Mucosa of rectum (tissue), 2 donors: ENCODE measurements around the gene AP2M1.
"Not testable (repeated sequence)": the region's sequence is repeated elsewhere in the genome, so short reads cannot be mapped to it uniquely, and the experiment has no call there.

Experiments used
- H3K27ac ChIP-seq, 2 donors: one replicate each; pipeline ENCODE4 v1.7.0; 2013; ENCODE audit warnings: inconsistent platforms in 2 of 2, low read depth in 2 of 2, low read length in 2 of 2
- H3K27me3 ChIP-seq, 2 donors: one replicate each; pipeline ENCODE4 v1.7.0; 2013; ENCODE audit warnings: low read length in 2 of 2; ENCODE audit not compliant: control insufficient read depth in 2 of 2, insufficient read depth in 2 of 2
- H3K36me3 ChIP-seq, 2 donors: one replicate each; pipeline ENCODE4 v1.7.0; 2013; ENCODE audit warnings: low read length in 2 of 2; ENCODE audit not compliant: control insufficient read depth in 2 of 2, insufficient read depth in 2 of 2
- H3K4me1 ChIP-seq, 2 donors: one replicate each; pipeline ENCODE4 v1.7.0; 2013; ENCODE audit warnings: low read length in 2 of 2, mild to moderate bottlenecking in 1 of 2; ENCODE audit not compliant: control insufficient read depth in 2 of 2, insufficient read depth in 2 of 2
- H3K4me3 ChIP-seq, 2 donors: one replicate each; pipeline ENCODE4 v1.7.0; 2013; ENCODE audit warnings: low read length in 2 of 2
- H3K9ac ChIP-seq, 2 donors: one replicate each; pipeline ENCODE4 v1.7.0; 2013; ENCODE audit warnings: low read length in 2 of 2, low read depth in 1 of 2, mild to moderate bottlenecking in 1 of 2
- H3K9me3 ChIP-seq, 2 donors: one replicate each; pipeline ENCODE4 v1.7.0; 2013; ENCODE audit warnings: low read length in 2 of 2; ENCODE audit not compliant: control insufficient read depth in 2 of 2
- donor health status: healthy.
- donor health status: Normal muscosa, but diverticular disease.

The AP2M1 gene

GRCh38 chr3:184155644-184156521 lies 18.8 kb upstream of the AP2M1 start:
- Histone ChIP-seq H3K9me3 (no peaks in the 10 kb centered on the region), H3K27me3 (no peaks in the 10 kb centered on the region), H3K9ac (peak overlapping the region; percentile 78 to 91), H3K36me3 (no peaks in the 10 kb centered on the region), H3K4me3 (peak overlapping the region; percentile 93 to 97), H3K4me1 (peaks cover 22 to 25% of the 10 kb centered on the region in 2 donors), H3K27ac (peak overlapping the region; percentile 82 to 84)

- Histone ChIP-seq H3K4me3 (peak overlapping the region; percentile 93 to 97), H3K36me3 (peaks cover 0 to under 1% of the 10 kb centered on the region in 2 donors), H3K9me3 (no peaks in the 10 kb centered on the region), H3K9ac (peak overlapping the region; percentile 78 to 91), H3K4me1 (peaks cover 22 to 25% of the 10 kb centered on the region in 2 donors), H3K27me3 (no peaks in the 10 kb centered on the region), H3K27ac (peak overlapping the region; percentile 82 to 84)
These were observed 18.1 kb upstream of the AP2M1 start for GRCh38 chr3:184156522-184156955.

GRCh38 chr3:184157206-184157605 lies 17.4 kb upstream of the AP2M1 start:
- Histone ChIP-seq H3K4me1 (peaks cover 22 to 25% of the 10 kb centered on the region in 2 donors), H3K27ac (peak overlapping the region in 1 of 2 donors; percentile 84), H3K4me3 (peak overlapping the region; percentile 93 to 97), H3K36me3 (peaks cover 0 to 3% of the 10 kb centered on the region in 2 donors), H3K27me3 (no peaks in the 10 kb centered on the region), H3K9me3 (no peaks in the 10 kb centered on the region), H3K9ac (peak overlapping the region; percentile 78 to 91)

GRCh38 chr3:184158404-184158803 lies 16.3 kb upstream of the AP2M1 start:
- Histone ChIP-seq H3K9me3 (no peaks in the 10 kb centered on the region), H3K27ac (no peak overlapping the region), H3K4me3 (no peak overlapping the region), H3K4me1 (peaks cover 22 to 25% of the 10 kb centered on the region in 2 donors), H3K27me3 (no peaks in the 10 kb centered on the region), H3K9ac (no peak overlapping the region), H3K36me3 (peaks cover 1 to 5% of the 10 kb centered on the region in 2 donors)

- no peaks in the 10 kb centered on the region for H3K9me3 ChIP-seq
- no peak overlapping the region for H3K4me3 ChIP-seq
- H3K27ac ChIP-seq, result peak overlapping the region; percentile 32 to 50
- peaks cover 20 to 21% of the 10 kb centered on the region in 2 donors for H3K4me1 ChIP-seq
- no peaks in the 10 kb centered on the region for H3K27me3 ChIP-seq
- H3K36me3 ChIP-seq, result peaks cover 21 to 24% of the 10 kb centered on the region in 2 donors
- H3K9ac ChIP-seq, result no peak overlapping the region
These were observed 14.2 kb upstream of the AP2M1 start for GRCh38 chr3:184160456-184160855.

GRCh38 chr3:184162571-184163070 lies 12.0 kb upstream of the AP2M1 start:
- H3K9me3 ChIP-seq, H3K9ac ChIP-seq, H3K27ac ChIP-seq, H3K4me3 ChIP-seq, H3K27me3 ChIP-seq, H3K4me1 ChIP-seq: not testable (repeated sequence)
- peaks cover 42 to 45% of the 10 kb centered on the region in 2 donors for H3K36me3 ChIP-seq

GRCh38 chr3:184164648-184165330 lies 9.9 kb upstream of the AP2M1 start:
- H3K27ac ChIP-seq, result no peak overlapping the region
- peaks cover 2 to 4% of the 10 kb centered on the region in 2 donors for H3K4me1 ChIP-seq
- H3K4me3 ChIP-seq, result no peak overlapping the region
- H3K9ac ChIP-seq, result no peak overlapping the region
- H3K9me3 ChIP-seq, result no peaks in the 10 kb centered on the region
- peaks cover 51 to 54% of the 10 kb centered on the region in 2 donors for H3K36me3 ChIP-seq
- H3K27me3 ChIP-seq, result no peaks in the 10 kb centered on the region

- Histone ChIP-seq H3K36me3 (peaks cover 52 to 54% of the 10 kb centered on the region in 2 donors), H3K9ac (no peak overlapping the region), H3K4me3 (no peak overlapping the region), H3K27me3 (no peaks in the 10 kb centered on the region), H3K27ac (no peak overlapping the region), H3K4me1 (peaks cover 2 to 3% of the 10 kb centered on the region in 2 donors), H3K9me3 (no peaks in the 10 kb centered on the region)
These were observed 9.1 kb upstream of the AP2M1 start for GRCh38 chr3:184165543-184165942.

GRCh38 chr3:184166671-184167070 lies 8.0 kb upstream of the AP2M1 start:
- Histone ChIP-seq H3K9ac (no peak overlapping the region), H3K27me3 (no peaks in the 10 kb centered on the region), H3K27ac (no peak overlapping the region), H3K9me3 (no peaks in the 10 kb centered on the region), H3K4me3 (no peak overlapping the region), H3K36me3 (peaks cover 59 to 63% of the 10 kb centered on the region in 2 donors), H3K4me1 (no peaks in the 10 kb centered on the region)

- Histone ChIP-seq H3K27me3 (no peaks in the 10 kb centered on the region), H3K27ac (no peak overlapping the region), H3K4me3 (no peak overlapping the region), H3K9ac (no peak overlapping the region), H3K36me3 (peaks cover 61 to 67% of the 10 kb centered on the region in 2 donors), H3K9me3 (no peaks in the 10 kb centered on the region), H3K4me1 (no peaks in the 10 kb centered on the region)
These were observed 6.9 kb upstream of the AP2M1 start for GRCh38 chr3:184167786-184168185.
